HG03558 (cell line): Measurements from ENCODE around the gene INSM1.

ENCODE experiments used
- ATAC-seq: cut with Tn5 transposase; IDR thresholded peaks from one replicate; pipeline ENCODE4 v1.9.1; 2021; ENCODE audit warnings: moderate number of reproducible peaks; ENCODE audit not compliant: unreplicated experiment; ENCODE audit errors: extremely low read depth

The INSM1 gene

DNA sequence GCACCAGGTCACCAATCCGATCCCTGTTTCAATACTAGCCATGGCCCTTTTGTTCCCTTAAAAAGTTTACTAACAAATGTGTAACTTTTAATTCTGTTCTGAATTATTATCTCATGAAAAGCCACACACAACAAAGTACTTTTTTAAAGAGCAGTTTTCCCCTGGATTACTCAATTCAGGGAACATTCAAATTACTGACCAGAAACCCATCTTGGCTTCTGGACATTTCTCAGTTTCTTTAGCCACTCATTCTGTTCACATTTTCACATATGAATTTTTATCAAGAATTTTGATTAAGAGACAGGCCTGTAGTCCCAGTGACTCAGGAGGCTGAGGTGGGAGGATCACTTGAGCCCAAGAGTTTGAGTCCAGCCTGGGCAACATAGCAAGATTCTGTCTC is 47.4 kb downstream of the INSM1 start:
- ATAC-seq: no peak

DNA sequence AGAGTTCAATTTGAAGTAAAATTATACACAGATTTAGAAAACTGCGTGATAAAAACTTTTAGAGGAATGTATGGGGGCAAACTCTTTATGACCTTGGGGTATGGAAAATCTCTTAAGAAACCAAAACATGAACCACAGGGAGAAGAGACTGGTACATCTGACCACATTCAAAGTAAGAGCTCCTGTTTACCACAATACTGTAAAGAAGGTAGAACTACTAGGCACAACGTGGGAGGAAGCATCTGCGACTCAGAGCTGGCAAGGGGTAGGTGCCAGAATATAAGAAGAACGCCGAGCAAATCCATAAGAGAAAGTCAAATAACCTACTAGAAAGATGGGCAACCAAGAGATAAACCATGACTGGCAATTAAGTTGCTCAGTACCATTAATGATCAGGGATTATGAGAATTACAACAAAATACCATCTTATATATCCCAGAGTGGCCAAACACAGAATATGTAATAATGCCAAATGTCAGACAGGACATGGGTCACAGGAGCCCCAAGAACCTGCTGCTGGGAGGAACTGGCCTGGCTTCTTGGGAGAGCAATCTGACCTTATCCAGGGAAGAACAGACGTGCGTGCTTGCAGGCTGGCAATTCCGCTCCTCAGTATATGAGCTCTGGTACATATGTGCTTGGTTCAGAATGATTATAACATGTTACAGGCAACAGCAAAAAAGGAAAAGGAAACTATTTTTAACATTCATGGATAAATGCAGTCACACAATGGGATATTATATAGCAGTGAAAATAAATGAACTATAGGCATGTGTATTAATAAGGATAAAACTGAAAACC is 50.2 kb downstream of the INSM1 start:
- ATAC-seq: no peak
